ENCODE results near the gene CEACAM5. TPM values are rescaled to one million over a fixed set of nuclear protein-coding genes. Genes with fewer than 3 reads are reported as not detected.

CEACAM5 gene
- polyA plus RNA-seq, 3 donors: not detected

- H3K36me3 Mint-ChIP-seq: no peaks in the 10 kb centered on the region
- peaks cover 35 to 54% (median 37%) of the 10 kb centered on the region in 3 donors for H3K27me3 Mint-ChIP-seq (ENCODE audit: low read depth in 3 of 3)
- Histone ChIP-seq H3K27me3 (ENCODE audit: control insufficient read depth in 2 of 2, insufficient read depth in 2 of 2, low read length in 2 of 2) (peaks cover 0 to 25% of the 10 kb centered on the region in 2 donors), H3K36me3 (replicated peaks in 1 of 2; ENCODE audit: control insufficient read depth in 1 of 2, insufficient read depth in 2 of 2, low read length in 2 of 2) (no peaks in the 10 kb centered on the region), H3K27ac (ENCODE audit: low read depth in 1 of 2, low read length in 2 of 2) (no peak overlapping the region), H3K79me2 (ENCODE audit: insufficient read depth, low read length) (no peaks in the 10 kb centered on the region), H3K4me3 (replicated peaks in 1 of 3; ENCODE audit: low read depth in 2 of 3, low read length in 3 of 3) (no peak overlapping the region), H2AFZ (ENCODE audit: insufficient read depth, low read depth, low read length, poor library complexity, severe bottlenecking) (no peak overlapping the region), H4K20me1 (ENCODE audit: insufficient read depth, low read length) (no peaks in the 10 kb centered on the region), H3K4me2 (replicated peaks; ENCODE audit: extremely low read depth, low read length, poor library complexity, severe bottlenecking) (no peak overlapping the region), H3K9me3 (replicated peaks in 1 of 2; ENCODE audit: control insufficient read depth in 1 of 2, insufficient read depth in 1 of 2, low read length in 2 of 2) (peaks cover 0 to 7% of the 10 kb centered on the region in 2 donors), H3K9ac (ENCODE audit: insufficient read depth, low read length, poor library complexity, severe bottlenecking) (no peak overlapping the region), H3K4me1 (ENCODE audit: control insufficient read depth in 1 of 2, insufficient read depth in 2 of 2, low read length in 2 of 2) (peaks cover 5 to 13% of the 10 kb centered on the region in 2 donors)
- peaks cover 0 to 17% (median 12%) of the 10 kb centered on the region in 7 donors for H3K9me3 Mint-ChIP-seq
- intact Hi-C loops (cut with micrococcal nuclease): no loop called here
- WGBS (ENCODE audit: insufficient coverage): 86% methylated on average over 1 of the region's 1 CpG
- no peak for TF ChIP-seq CTCF (IDR thresholded peaks at IDR 0.05)
- H3K4me1 Mint-ChIP-seq: peaks cover 15% of the 10 kb centered on the region
- H3K27ac Mint-ChIP-seq: peak overlapping the region in 1 of 7 donors; percentile 25
- no peak overlapping the region for H3K4me3 Mint-ChIP-seq
- DNase-seq: no peak
Measured at GRCh38 chr19:41694196-41694595, 14.2 kb upstream of the CEACAM5 start.

GRCh38 chr19:41694831-41695635, 13.4 kb upstream of the CEACAM5 start:
- no peak overlapping the region for H3K27ac ChIP-seq (ENCODE audit: low read depth in 1 of 2, low read length in 2 of 2)
- H3K9me3 Mint-ChIP-seq: peaks cover 0 to 17% (median 12%) of the 10 kb centered on the region in 7 donors
- peaks cover 33 to 53% (median 38%) of the 10 kb centered on the region in 3 donors for H3K27me3 Mint-ChIP-seq (ENCODE audit: low read depth in 3 of 3)
- H2AFZ ChIP-seq (ENCODE audit: insufficient read depth, low read depth, low read length, poor library complexity, severe bottlenecking): no peak overlapping the region
- H3K36me3 ChIP-seq (replicated peaks in 1 of 2; ENCODE audit: control insufficient read depth in 1 of 2, insufficient read depth in 2 of 2, low read length in 2 of 2): no peaks in the 10 kb centered on the region
- no peak overlapping the region for H3K4me2 ChIP-seq (replicated peaks; ENCODE audit: extremely low read depth, low read length, poor library complexity, severe bottlenecking)
- H4K20me1 ChIP-seq (ENCODE audit: insufficient read depth, low read length): no peaks in the 10 kb centered on the region
- no peak for TF ChIP-seq CTCF (IDR thresholded peaks at IDR 0.05)
- no peak overlapping the region for H3K4me3 ChIP-seq (replicated peaks in 1 of 3; ENCODE audit: low read depth in 2 of 3, low read length in 3 of 3)
- no peak overlapping the region for H3K27ac Mint-ChIP-seq
- H3K4me3 Mint-ChIP-seq: no peak overlapping the region
- DNase-seq: no peak
- peaks cover 15% of the 10 kb centered on the region for H3K4me1 Mint-ChIP-seq
- H3K36me3 Mint-ChIP-seq: no peaks in the 10 kb centered on the region
- peaks cover 0 to 7% of the 10 kb centered on the region in 2 donors for H3K9me3 ChIP-seq (replicated peaks in 1 of 2; ENCODE audit: control insufficient read depth in 1 of 2, insufficient read depth in 1 of 2, low read length in 2 of 2)
- intact Hi-C loops (cut with micrococcal nuclease): no loop called here
- no peak overlapping the region for H3K9ac ChIP-seq (ENCODE audit: insufficient read depth, low read length, poor library complexity, severe bottlenecking)
- H3K27me3 ChIP-seq (ENCODE audit: control insufficient read depth in 2 of 2, insufficient read depth in 2 of 2, low read length in 2 of 2): peaks cover 0 to 25% of the 10 kb centered on the region in 2 donors
- no peaks in the 10 kb centered on the region for H3K79me2 ChIP-seq (ENCODE audit: insufficient read depth, low read length)
- peaks cover 11 to 15% of the 10 kb centered on the region in 2 donors for H3K4me1 ChIP-seq (ENCODE audit: control insufficient read depth in 1 of 2, insufficient read depth in 2 of 2, low read length in 2 of 2)
- WGBS (ENCODE audit: insufficient coverage): 97% methylated on average over 4 of the region's 8 CpGs
